ENCODE measurements around the gene CDKL4.

GRCh38 chr2:39247512-39248043 lies 3.8 kb upstream of the CDKL4 start:
- TF ChIP-seq CTCF (IDR thresholded peaks at IDR 0.05) (no peak), CREB1 (CRISPR knock-in tag; IDR thresholded peaks at IDR 0.05) (no peak), NR1H2 (CRISPR knock-in tag; IDR thresholded peaks at IDR 0.05) (no peak), SP1 (CRISPR knock-in tag; conservative IDR thresholded peaks at IDR 0.05) (no peak), TP53 (CRISPR knock-in tag; IDR thresholded peaks at IDR 0.05) (no peak), JUN (CRISPR knock-in tag; IDR thresholded peaks at IDR 0.05) (no peak), ELF4 (CRISPR knock-in tag; IDR thresholded peaks at IDR 0.05; ENCODE audit: low read depth) (no peak)

All from WTC11 (cell line).